Measurements from ENCODE around the gene CROCC2.

Gene CROCC2

DNA sequence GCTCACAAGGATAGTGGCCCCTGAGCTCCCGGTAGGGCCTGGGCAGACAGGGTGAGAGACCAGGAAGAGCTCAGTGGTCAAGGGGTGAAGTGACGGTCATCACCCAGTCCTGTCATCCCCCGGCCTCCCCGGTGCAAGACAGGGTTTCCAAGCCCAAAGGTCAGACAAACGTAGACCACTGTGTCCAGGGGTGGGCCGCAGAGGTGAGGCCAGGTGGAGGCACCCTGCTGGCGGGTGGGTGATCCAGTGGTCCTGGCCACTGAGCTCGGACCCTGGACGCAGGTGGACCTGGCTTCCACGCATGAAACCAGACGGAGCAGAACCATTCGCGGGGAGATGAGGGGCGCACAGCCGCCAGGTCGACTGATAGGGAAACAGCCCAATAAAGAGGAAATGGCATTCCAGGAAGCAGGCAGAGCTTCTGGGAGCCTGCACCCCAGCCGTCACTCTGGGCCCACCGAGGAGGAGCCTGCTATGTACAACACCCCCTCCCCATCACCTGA, 77.9 kb downstream of the CROCC2 start:
- H3F3A ChIP-seq (ENCODE audit: insufficient read depth), result no peaks in the 10 kb centered on the region
- H2AFZ ChIP-seq (ENCODE audit: low read depth, low read length, severe bottlenecking), result no peak overlapping the region
- H3K36me3 ChIP-seq (ENCODE audit: low read length), result no peaks in the 10 kb centered on the region
- H3K79me2 ChIP-seq (ENCODE audit: insufficient read depth, low read length), result no peaks in the 10 kb centered on the region
- no peak overlapping the region for H3K4me3 ChIP-seq (ENCODE audit: insufficient read depth, low read length, poor library complexity, severe bottlenecking)
- H3K27ac ChIP-seq (ENCODE audit: low read depth, low read length), result no peak overlapping the region
- H3K9me2 ChIP-seq (replicated peaks; ENCODE audit: insufficient read depth, low read length), result no peaks in the 10 kb centered on the region
- no peaks in the 10 kb centered on the region for H4K20me1 ChIP-seq (ENCODE audit: low read depth, low read length)
- H3K4me2 ChIP-seq (ENCODE audit: low read depth, low read length, poor library complexity, severe bottlenecking), result no peak overlapping the region
- no peak for TF ChIP-seq EZH2phosphoT487 (conservative IDR thresholded peaks at IDR 0.05; ENCODE audit: low read length)
- TF ChIP-seq, protein P1, sequence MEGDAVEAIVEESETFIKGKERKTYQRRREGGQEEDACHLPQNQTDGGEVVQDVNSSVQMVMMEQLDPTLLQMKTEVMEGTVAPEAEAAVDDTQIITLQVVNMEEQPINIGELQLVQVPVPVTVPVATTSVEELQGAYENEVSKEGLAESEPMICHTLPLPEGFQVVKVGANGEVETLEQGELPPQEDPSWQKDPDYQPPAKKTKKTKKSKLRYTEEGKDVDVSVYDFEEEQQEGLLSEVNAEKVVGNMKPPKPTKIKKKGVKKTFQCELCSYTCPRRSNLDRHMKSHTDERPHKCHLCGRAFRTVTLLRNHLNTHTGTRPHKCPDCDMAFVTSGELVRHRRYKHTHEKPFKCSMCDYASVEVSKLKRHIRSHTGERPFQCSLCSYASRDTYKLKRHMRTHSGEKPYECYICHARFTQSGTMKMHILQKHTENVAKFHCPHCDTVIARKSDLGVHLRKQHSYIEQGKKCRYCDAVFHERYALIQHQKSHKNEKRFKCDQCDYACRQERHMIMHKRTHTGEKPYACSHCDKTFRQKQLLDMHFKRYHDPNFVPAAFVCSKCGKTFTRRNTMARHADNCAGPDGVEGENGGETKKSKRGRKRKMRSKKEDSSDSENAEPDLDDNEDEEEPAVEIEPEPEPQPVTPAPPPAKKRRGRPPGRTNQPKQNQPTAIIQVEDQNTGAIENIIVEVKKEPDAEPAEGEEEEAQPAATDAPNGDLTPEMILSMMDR (IDR thresholded peaks at IDR 0.05; ENCODE audit: insufficient read depth, low read length, poor library complexity, severe bottlenecking), result no peak
- no peak overlapping the region for H3K9ac ChIP-seq (ENCODE audit: low read length)
- no peaks in the 10 kb centered on the region for H3K9me3 ChIP-seq (ENCODE audit: insufficient read depth, low read length)
- H3K27me3 ChIP-seq (ENCODE audit: low read length), result no peaks in the 10 kb centered on the region

DNA sequence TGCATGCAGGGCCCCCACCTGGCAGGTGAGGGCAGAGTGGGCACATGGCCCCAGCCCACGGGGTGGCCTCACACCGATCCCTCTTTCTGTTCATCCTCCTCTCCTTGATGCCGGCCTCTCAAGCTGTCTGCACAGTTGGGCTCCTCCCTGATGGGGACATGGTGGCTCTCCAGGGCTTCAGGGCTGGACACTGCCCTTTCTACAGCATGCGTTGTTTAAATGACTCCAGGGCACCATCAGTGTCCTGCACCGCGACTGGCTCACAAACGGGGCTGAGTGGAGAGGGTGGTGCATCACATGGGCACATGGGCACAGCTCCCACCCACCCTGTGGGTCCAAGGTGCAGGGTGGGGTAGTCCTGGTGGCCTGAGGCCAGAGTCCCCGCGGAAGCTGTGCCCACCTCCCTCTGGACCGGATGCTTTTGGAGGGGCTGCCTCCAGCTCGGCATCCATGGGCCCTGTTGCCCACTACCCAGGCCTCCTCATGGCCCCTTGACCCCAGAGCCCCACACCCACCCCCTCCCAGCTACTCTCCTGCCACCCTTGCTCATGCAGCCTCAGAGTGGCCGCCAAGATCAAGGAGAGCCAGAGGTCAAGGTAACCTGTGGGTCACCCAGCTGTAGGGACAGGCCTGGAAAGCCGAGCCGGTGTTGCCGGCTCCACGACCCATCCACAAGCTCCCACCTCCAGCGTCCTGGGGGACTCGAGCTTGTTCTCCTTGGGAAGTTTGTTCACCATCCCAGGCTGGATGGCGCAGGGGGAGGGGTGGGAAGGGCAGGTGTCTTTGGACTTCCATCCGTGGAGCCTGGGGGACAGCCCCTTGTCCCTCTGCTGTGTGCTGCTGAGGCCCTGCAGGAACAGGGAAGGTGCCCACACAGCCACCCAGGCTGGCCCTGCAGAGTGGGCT, 80.0 kb downstream of the CROCC2 start:
- Histone ChIP-seq H3K4me3 (ENCODE audit: insufficient read depth, low read length, poor library complexity, severe bottlenecking) (no peak overlapping the region), H3K9me3 (ENCODE audit: insufficient read depth, low read length) (no peaks in the 10 kb centered on the region), H3K36me3 (ENCODE audit: low read length) (no peaks in the 10 kb centered on the region), H3K27me3 (ENCODE audit: low read length) (no peaks in the 10 kb centered on the region), H3K79me2 (ENCODE audit: insufficient read depth, low read length) (no peaks in the 10 kb centered on the region), H2AFZ (ENCODE audit: low read depth, low read length, severe bottlenecking) (no peak overlapping the region), H3F3A (ENCODE audit: insufficient read depth) (no peaks in the 10 kb centered on the region), H3K4me2 (ENCODE audit: low read depth, low read length, poor library complexity, severe bottlenecking) (no peak overlapping the region), H3K27ac (ENCODE audit: low read depth, low read length) (no peak overlapping the region), H3K9me2 (replicated peaks; ENCODE audit: insufficient read depth, low read length) (no peaks in the 10 kb centered on the region), H3K9ac (ENCODE audit: low read length) (no peak overlapping the region), H4K20me1 (ENCODE audit: low read depth, low read length) (no peaks in the 10 kb centered on the region)
- TF ChIP-seq EZH2phosphoT487 (conservative IDR thresholded peaks at IDR 0.05; ENCODE audit: low read length), result no peak
- TF ChIP-seq, protein P1 (IDR thresholded peaks at IDR 0.05; ENCODE audit: insufficient read depth, low read length, poor library complexity, severe bottlenecking), result no peak

GRCh38 chr2:240986787-240987411, 80.8 kb downstream of the CROCC2 start:
- no peak overlapping the region for H3K4me2 ChIP-seq (ENCODE audit: low read depth, low read length, poor library complexity, severe bottlenecking)
- no peak overlapping the region for H3K9ac ChIP-seq (ENCODE audit: low read length)
- H2AFZ ChIP-seq (ENCODE audit: low read depth, low read length, severe bottlenecking), result no peak overlapping the region
- H3K27me3 ChIP-seq (ENCODE audit: low read length), result no peaks in the 10 kb centered on the region
- H3K9me3 ChIP-seq (ENCODE audit: insufficient read depth, low read length), result no peaks in the 10 kb centered on the region
- no peaks in the 10 kb centered on the region for H3F3A ChIP-seq (ENCODE audit: insufficient read depth)
- H3K9me2 ChIP-seq (replicated peaks; ENCODE audit: insufficient read depth, low read length), result no peaks in the 10 kb centered on the region
- no peak overlapping the region for H3K4me3 ChIP-seq (ENCODE audit: insufficient read depth, low read length, poor library complexity, severe bottlenecking)
- H3K36me3 ChIP-seq (ENCODE audit: low read length), result no peaks in the 10 kb centered on the region
- no peak for TF ChIP-seq EZH2phosphoT487 (conservative IDR thresholded peaks at IDR 0.05; ENCODE audit: low read length)
- TF ChIP-seq, protein P1 (IDR thresholded peaks at IDR 0.05; ENCODE audit: insufficient read depth, low read length, poor library complexity, severe bottlenecking), result no peak
- no peaks in the 10 kb centered on the region for H3K79me2 ChIP-seq (ENCODE audit: insufficient read depth, low read length)
- no peak overlapping the region for H3K27ac ChIP-seq (ENCODE audit: low read depth, low read length)
- no peaks in the 10 kb centered on the region for H4K20me1 ChIP-seq (ENCODE audit: low read depth, low read length)
